GM21360 (cell line): ENCODE measurements around the gene IL17REL.
"Not testable (repeated sequence)": the region's sequence is repeated elsewhere in the genome, so short reads cannot be mapped to it uniquely, and the experiment has no call there.

Experiments
- ATAC-seq: cut with Tn5 transposase; IDR thresholded peaks from one replicate; pipeline ENCODE4 v1.9.1; 2021; ENCODE audit warnings: mild to moderate bottlenecking, moderate library complexity; ENCODE audit not compliant: unreplicated experiment

IL17REL gene

GRCh38 chr22:49948116-49948957 lies 64.2 kb downstream of the IL17REL start:
- no peak for ATAC-seq

GRCh38 chr22:49947296-49947622 lies 65.3 kb downstream of the IL17REL start:
- ATAC-seq, result no peak

- no peak for ATAC-seq
Measured at GRCh38 chr22:49946612-49947295, 65.8 kb downstream of the IL17REL start.

GRCh38 chr22:49945042-49945794 lies 67.3 kb downstream of the IL17REL start:
- ATAC-seq, result not testable (repeated sequence)
